K562 (cell line): ENCODE data around the gene TALDO1. TPM values are rescaled to one million over a fixed set of nuclear protein-coding genes. Genes with fewer than 3 reads are reported as not detected.

Experiments used
- ATF2 ChIP-seq: sonication (generic); formaldehyde crosslinking; IDR thresholded peaks from 2 replicates; pipeline ENCODE4 v1.8.1; 2022; ENCODE audit warnings: missing genetic modification reagents
- CEBPG ChIP-seq, 3 experiments: fragments of 200-800 bp in 1 of 3; sonication (Bioruptor generic) in 1 of 3; sonication (generic) in 1 of 3; formaldehyde crosslinking in 1 of 3; IDR thresholded peaks in 2 of 3; conservative IDR thresholded peaks in 1 of 3; 2 replicates each; pipeline versions ENCODE4 v1.6.1 to v1.8.0; 2016 to 2022; ENCODE audit warnings: missing compliant biosample characterization in 2 of 3, missing genetic modification characterization in 2 of 3, mild to moderate bottlenecking in 1 of 3, missing genetic modification reagents in 1 of 3
- CHD1 ChIP-seq: fragments of 200-600 bp; sonication (generic); IDR thresholded peaks from one replicate; pipeline ENCODE4 v1.6.1; 2012; ENCODE audit warnings: mild to moderate bottlenecking, moderate library complexity, low read length, inconsistent platforms
- FOXM1 ChIP-seq, 2 experiments: fragments of 450-650 bp in 1 of 2; sonication (generic) in 1 of 2; formaldehyde crosslinking in 1 of 2; IDR thresholded peaks; 2 replicates each; pipeline versions ENCODE4 v1.6.1 to v1.9.0; 2017 to 2022; ENCODE audit warnings: low read depth in 2 of 2, mild to moderate bottlenecking in 2 of 2, missing genetic modification reagents in 1 of 2, moderate library complexity in 1 of 2
- FOXP1 ChIP-seq: sonication (generic); formaldehyde crosslinking; IDR thresholded peaks from 2 replicates; pipeline ENCODE4 v1.8.0; 2022; ENCODE audit warnings: mild to moderate bottlenecking, missing genetic modification reagents
- L3MBTL2 ChIP-seq: fragments of 450-650 bp; IDR thresholded peaks from 2 replicates; pipeline ENCODE4 v1.6.1; 2016; ENCODE audit warnings: mild to moderate bottlenecking, moderate library complexity
- NFRKB ChIP-seq: fragments of 450-650 bp; IDR thresholded peaks from 2 replicates; pipeline ENCODE4 v1.6.1; 2016; ENCODE audit warnings: low read depth
- STAT6 ChIP-seq: sonication (generic); formaldehyde crosslinking; IDR thresholded peaks from 2 replicates; pipeline ENCODE4 v1.8.1; 2023; ENCODE audit warnings: mild to moderate bottlenecking, missing genetic modification reagents
- SUPT5H ChIP-seq: fragments of 450-650 bp; IDR thresholded peaks from 2 replicates; pipeline ENCODE4 v1.6.1; 2016
- TAF1 ChIP-seq: IDR thresholded peaks from 2 replicates; pipeline ENCODE4 v1.6.1; 2011; ENCODE audit warnings: mild to moderate bottlenecking, low read length, moderate library complexity; ENCODE audit not compliant: insufficient read depth, control insufficient read depth, severe bottlenecking; ENCODE audit errors: extremely low read depth
- TEAD1 ChIP-seq, 2 experiments: fragments of 450-650 bp in 1 of 2; sonication (generic) in 1 of 2; formaldehyde crosslinking; IDR thresholded peaks; 2 replicates each; pipeline versions ENCODE4 v1.4.0 to v1.8.0; 2020 to 2022; ENCODE audit warnings: mild to moderate bottlenecking in 2 of 2, missing genetic modification reagents in 1 of 2
- THAP12 ChIP-seq: fragments of 250-450 bp; sonication (Bioruptor Pico); IDR thresholded peaks from 2 replicates; pipeline ENCODE4 v1.9.0; 2021; ENCODE audit warnings: mild to moderate bottlenecking, inconsistent platforms
- ZNF146 ChIP-seq: IDR thresholded peaks from one replicate; pipeline ENCODE4 v1.6.1; 2018; ENCODE audit warnings: missing compliant biosample characterization; ENCODE audit not compliant: unreplicated experiment
- ZNF277 ChIP-seq: fragments of 250-450 bp; sonication (Bioruptor Pico); IDR thresholded peaks from 2 replicates; pipeline ENCODE4 v1.8.0; 2022; ENCODE audit warnings: inconsistent platforms, mild to moderate bottlenecking, moderate library complexity, borderline replicate concordance
- ZNF282 ChIP-seq: sonication (generic); formaldehyde crosslinking; IDR thresholded peaks from 2 replicates; pipeline ENCODE4 v1.8.1; 2023; ENCODE audit warnings: missing genetic modification reagents
- polyA plus RNA-seq, 8 experiments: library from polyadenylated mRNA; depleted of rRNA in 4 of 8; stranded (reverse) in 5 of 8; unstranded in 3 of 8; fragments of >200 nt; fragmentation: Nextera tagmentation in 2 of 8; fragmentation: Illumina TruSeq in 1 of 8; extraction: Ambion mirVana in 2 of 8; extraction: Trizol in 1 of 8; gene quantifications; 2 replicates each; pipeline versions ENCODE4 v1.2.1 to v1.2.3, GENCODE V29; 2011 to 2014; ENCODE audit warnings: inconsistent platforms in 1 of 8, missing spikeins in 1 of 8
- total RNA-seq, 7 experiments: library from RNA; depleted of rRNA in 6 of 7; stranded (reverse); fragments of >200 nt in 6 of 7; fragmentation: Illumina TruSeq in 2 of 7; extraction: Trizol in 2 of 7; gene quantifications; 2 replicates each; pipeline versions ENCODE4 v1.2.1 to v1.2.3, GENCODE V29; 2011 to 2021; ENCODE audit warnings: low replicate concordance in 1 of 7

The TALDO1 gene
- total and polyA plus RNA-seq, 9 of the 15 experiments (the other 6 are each of a cell fraction or from before 2014, with no cell fraction given), result 260 to 541 (median 441) TPM

- no peak for TF ChIP-seq ZNF277
- TF ChIP-seq CHD1, result peak; percentile 68
- peak; percentile 80 for TF ChIP-seq L3MBTL2
- TF ChIP-seq CEBPG (CRISPR knock-in tag; IDR thresholded peaks at IDR 0.05), result peak; percentile 26; the same call in 1 of the 2 replicates
- TF ChIP-seq CEBPG (tag; conservative IDR thresholded peaks at IDR 0.05 in 1 of 2, IDR thresholded peaks at IDR 0.05 in 1 of 2), result no peak
- 0 out of 2 replicates have a peak, but pooled peaks have one; percentile 25 for TF ChIP-seq ZNF282 (CRISPR knock-in tag)
- TF ChIP-seq STAT6 (CRISPR knock-in tag), result no peak
- TF ChIP-seq SUPT5H, result peak; percentile 83
- no peak for TF ChIP-seq NFRKB
- TF ChIP-seq THAP12 (CRISPR knock-in tag), result peak; percentile 40; the same call in 1 of the 2 replicates
- peak; percentile 62; the same call in 1 of the 2 replicates for TF ChIP-seq FOXP1 (CRISPR knock-in tag)
- 0 out of 2 replicates have a peak, but pooled peaks have one; percentile 55 for TF ChIP-seq ATF2 (CRISPR knock-in tag)
- no peak for TF ChIP-seq FOXM1 (IDR thresholded peaks at IDR 0.05; ENCODE audit: low read depth)
- TF ChIP-seq FOXM1 (CRISPR knock-in tag; IDR thresholded peaks at IDR 0.05; ENCODE audit: low read depth), result 0 out of 2 replicates have a peak, but pooled peaks have one; percentile 47
- TF ChIP-seq TAF1, result peak; percentile 91
- TF ChIP-seq TEAD1 (CRISPR knock-in tag; IDR thresholded peaks at IDR 0.05), result peak in 1 of 2 experiments; percentile 67; a peak in 1 of 4 replicates
- peak; percentile 24 for TF ChIP-seq ZNF146 (CRISPR knock-in tag)
Observed at GRCh38 chr11:747158-748006, at the start of gene TALDO1 (continued).
